Astrocyte (in vitro differentiated cells and primary cell): ENCODE measurements around the gene CAPN11.

Experiments
- EZH2 ChIP-seq: IDR thresholded peaks from 2 replicates; pipeline ENCODE4 v1.6.1; 2012; ENCODE audit warnings: mild to moderate bottlenecking, low read length, inconsistent platforms; ENCODE audit not compliant: insufficient read depth
- TF ChIP-seq, protein P1 (sequence below): IDR thresholded peaks from 2 replicates; pipeline ENCODE4 v1.5.1; 2011; ENCODE audit warnings: low read depth, mild to moderate bottlenecking, inconsistent platforms, low read length, moderate library complexity; ENCODE audit not compliant: insufficient read depth

GRCh38 chr6:44186635-44187025 lies 28.0 kb downstream of the CAPN11 start:
- TF ChIP-seq, protein P1, sequence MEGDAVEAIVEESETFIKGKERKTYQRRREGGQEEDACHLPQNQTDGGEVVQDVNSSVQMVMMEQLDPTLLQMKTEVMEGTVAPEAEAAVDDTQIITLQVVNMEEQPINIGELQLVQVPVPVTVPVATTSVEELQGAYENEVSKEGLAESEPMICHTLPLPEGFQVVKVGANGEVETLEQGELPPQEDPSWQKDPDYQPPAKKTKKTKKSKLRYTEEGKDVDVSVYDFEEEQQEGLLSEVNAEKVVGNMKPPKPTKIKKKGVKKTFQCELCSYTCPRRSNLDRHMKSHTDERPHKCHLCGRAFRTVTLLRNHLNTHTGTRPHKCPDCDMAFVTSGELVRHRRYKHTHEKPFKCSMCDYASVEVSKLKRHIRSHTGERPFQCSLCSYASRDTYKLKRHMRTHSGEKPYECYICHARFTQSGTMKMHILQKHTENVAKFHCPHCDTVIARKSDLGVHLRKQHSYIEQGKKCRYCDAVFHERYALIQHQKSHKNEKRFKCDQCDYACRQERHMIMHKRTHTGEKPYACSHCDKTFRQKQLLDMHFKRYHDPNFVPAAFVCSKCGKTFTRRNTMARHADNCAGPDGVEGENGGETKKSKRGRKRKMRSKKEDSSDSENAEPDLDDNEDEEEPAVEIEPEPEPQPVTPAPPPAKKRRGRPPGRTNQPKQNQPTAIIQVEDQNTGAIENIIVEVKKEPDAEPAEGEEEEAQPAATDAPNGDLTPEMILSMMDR: no peak
- no peak for TF ChIP-seq EZH2
